Measurements from ENCODE around the gene ETFA.

The ETFA gene

DNA sequence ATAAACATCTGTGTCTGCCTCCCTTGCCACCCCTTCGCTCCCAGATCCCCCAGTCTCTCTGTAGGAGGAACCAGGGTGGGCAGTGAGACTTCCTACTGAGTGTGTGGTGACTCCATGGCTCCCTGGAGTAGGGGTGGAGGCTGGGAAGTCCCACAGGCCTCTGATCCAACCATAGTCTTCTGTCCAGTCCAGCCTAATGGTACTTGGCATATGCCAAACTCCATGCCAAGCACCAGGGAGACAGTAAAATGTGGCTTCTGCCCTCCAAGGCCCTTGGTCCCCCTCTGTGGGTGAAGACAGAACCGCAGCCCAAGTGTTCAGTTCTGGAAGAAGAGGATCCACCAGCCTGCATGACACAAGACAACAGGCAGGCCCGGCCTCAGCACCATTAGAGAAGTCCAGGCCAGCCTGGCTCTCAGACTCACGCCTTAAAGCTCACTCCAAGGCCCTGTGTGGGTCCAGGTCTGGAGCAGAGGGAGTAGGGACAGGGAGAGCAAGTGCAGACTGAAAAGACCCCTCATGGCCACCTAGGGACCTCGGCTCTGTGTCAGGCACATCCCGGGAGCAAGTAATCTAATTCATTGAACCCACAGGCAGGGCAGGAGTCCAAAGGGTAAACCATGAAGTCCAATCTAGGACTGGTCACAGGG is 112.7 kb downstream of the ETFA start:
- CTCF ChIA-PET: interaction anchor here (1.8 kb wide), 1 partner anchor 8 kb away, joined by 6 read pairs; no protein-coding TSS in a partner anchor
- POLR2A ChIA-PET: no interaction called here
- no peak for DNase-seq (ENCODE audit: extremely low spot score)
- TF ChIP-seq FOXM1 (IDR thresholded peaks at IDR 0.05; ENCODE audit: borderline replicate concordance) (no peak), HDGF (IDR thresholded peaks at IDR 0.05; ENCODE audit: borderline replicate concordance) (no peak), SUZ12 (IDR thresholded peaks at IDR 0.05) (no peak), ARNT (IDR thresholded peaks at IDR 0.05) (no peak), L3MBTL2 (conservative IDR thresholded peaks at IDR 0.05) (no peak), NFRKB (IDR thresholded peaks at IDR 0.05) (no peak), CTBP1 (IDR thresholded peaks at IDR 0.05; ENCODE audit: borderline replicate concordance) (no peak), SP1 (IDR thresholded peaks at IDR 0.05) (no peak), ZNF384 (IDR thresholded peaks at IDR 0.05) (no peak), FOXA1 (IDR thresholded peaks at IDR 0.05) (no peak), BHLHE40 (IDR thresholded peaks at IDR 0.05; ENCODE audit: borderline replicate concordance) (no peak)

DNA sequence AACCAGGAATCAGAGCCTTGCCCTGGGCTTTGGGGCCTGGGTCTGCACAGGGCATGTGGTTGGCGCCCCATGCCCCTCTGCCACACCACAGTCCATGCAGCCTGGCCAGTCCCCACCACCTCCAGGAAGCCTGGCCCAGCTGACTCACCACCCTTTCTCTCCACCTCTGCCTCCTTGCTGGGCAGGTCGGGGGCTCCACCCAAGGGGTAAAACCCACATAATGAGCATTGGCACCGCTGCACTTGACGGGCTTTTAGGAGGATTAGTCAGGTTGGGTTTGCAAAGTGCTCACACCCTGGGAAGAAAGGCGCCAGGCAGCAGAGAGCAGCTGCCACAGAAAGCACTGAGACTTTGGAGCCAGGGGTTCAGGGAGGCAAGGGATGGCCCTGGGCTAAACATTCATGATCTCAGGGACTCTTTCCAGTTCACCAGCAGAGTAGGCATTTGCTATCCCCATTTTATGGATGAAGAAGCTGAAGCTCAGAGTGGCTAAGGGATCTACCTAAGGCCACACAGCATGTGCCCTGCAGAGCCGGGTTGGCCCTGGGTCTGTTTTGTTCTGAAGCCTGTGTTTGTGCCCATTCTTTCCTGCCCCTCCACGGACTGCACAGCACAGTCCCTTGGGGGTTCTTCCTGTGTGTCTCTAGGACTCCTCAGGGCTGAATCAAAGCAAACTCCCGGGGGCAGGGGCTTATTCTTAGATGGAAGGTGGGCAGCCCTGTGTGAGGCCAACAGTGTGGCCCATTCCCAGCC is 113.4 kb downstream of the ETFA start:
- DNase-seq (ENCODE audit: extremely low spot score): no peak
- ChIA-PET CTCF (no interaction called here), POLR2A (no interaction called here)
- TF ChIP-seq ARNT (IDR thresholded peaks at IDR 0.05) (no peak), FOXK2 (IDR thresholded peaks at IDR 0.05) (no peak), HDGF (IDR thresholded peaks at IDR 0.05; ENCODE audit: borderline replicate concordance) (no peak), ELF4 (IDR thresholded peaks at IDR 0.05) (no peak), NFRKB (IDR thresholded peaks at IDR 0.05) (no peak), LEF1 (IDR thresholded peaks at IDR 0.05; ENCODE audit: borderline replicate concordance) (no peak), FOXA1 (IDR thresholded peaks at IDR 0.05) (no peak), SUZ12 (IDR thresholded peaks at IDR 0.05) (no peak), BHLHE40 (IDR thresholded peaks at IDR 0.05; ENCODE audit: borderline replicate concordance) (no peak), CTBP1 (IDR thresholded peaks at IDR 0.05; ENCODE audit: borderline replicate concordance) (no peak), FOXM1 (IDR thresholded peaks at IDR 0.05; ENCODE audit: borderline replicate concordance) (no peak), SP1 (IDR thresholded peaks at IDR 0.05) (no peak), ZNF384 (IDR thresholded peaks at IDR 0.05) (no peak), TARDBP (IDR thresholded peaks at IDR 0.05) (no peak), L3MBTL2 (conservative IDR thresholded peaks at IDR 0.05) (no peak)
- TF ChIP-seq, protein P1, sequence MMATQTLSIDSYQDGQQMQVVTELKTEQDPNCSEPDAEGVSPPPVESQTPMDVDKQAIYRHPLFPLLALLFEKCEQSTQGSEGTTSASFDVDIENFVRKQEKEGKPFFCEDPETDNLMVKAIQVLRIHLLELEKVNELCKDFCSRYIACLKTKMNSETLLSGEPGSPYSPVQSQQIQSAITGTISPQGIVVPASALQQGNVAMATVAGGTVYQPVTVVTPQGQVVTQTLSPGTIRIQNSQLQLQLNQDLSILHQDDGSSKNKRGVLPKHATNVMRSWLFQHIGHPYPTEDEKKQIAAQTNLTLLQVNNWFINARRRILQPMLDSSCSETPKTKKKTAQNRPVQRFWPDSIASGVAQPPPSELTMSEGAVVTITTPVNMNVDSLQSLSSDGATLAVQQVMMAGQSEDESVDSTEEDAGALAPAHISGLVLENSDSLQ (IDR thresholded peaks at IDR 0.05): no peak

DNA sequence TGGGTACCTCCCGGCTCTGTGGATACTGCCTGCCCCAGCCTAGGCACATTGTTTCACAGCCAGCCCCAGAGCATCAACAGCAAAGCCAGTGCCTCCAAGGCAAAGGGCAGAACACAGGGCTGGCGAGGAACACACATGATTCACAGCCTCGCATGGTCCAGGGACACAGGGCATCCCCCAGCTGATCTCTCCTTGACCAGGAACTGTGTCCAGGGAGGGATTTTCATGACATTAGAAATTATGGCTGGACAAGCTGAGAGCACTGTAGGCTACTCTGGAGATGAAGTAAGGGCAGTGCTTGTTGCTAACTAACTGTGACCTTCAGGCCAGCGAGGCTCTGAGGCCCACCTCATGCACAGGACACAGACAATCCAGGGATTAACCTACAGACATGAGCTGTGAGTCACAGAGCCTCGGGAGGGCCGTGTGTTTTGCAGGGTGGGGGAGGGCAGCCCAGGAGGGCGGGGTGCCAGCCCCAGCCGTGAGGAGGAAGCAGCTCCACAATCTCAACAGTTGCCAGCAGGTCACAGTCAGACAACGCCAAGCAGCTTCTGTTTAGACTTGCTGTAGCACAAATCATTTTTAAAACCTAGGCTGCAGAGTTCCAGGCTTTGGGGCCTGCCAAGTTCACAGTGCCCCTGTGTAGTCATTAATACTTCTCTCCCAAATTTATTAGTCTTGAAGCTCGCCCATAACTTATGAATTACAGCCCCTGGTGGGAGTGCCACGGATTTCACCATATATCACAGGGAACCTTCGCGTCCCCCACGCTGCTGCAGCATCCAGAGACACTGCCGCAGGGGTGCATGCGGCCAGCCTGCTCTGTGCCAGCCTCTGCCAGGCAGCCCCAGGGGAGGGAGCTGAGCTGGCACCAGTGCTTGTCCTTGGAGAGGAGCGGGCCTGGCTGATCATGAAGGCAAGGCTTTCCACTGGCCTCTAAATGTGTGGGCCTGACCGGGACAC is 114.7 kb downstream of the ETFA start:
- TF ChIP-seq ZNF384 (IDR thresholded peaks at IDR 0.05) (no peak), FOXK2 (IDR thresholded peaks at IDR 0.05) (no peak), ELF4 (IDR thresholded peaks at IDR 0.05) (no peak), TARDBP (IDR thresholded peaks at IDR 0.05) (no peak), SP1 (IDR thresholded peaks at IDR 0.05) (no peak)
- ChIA-PET POLR2A (interaction anchor here (1.4 kb wide), 1 partner anchor 140 kb away, joined by 5 read pairs; the partner anchor contains the start of gene ISL2), CTCF (interaction anchor here (0.6 to 1.3 kb wide), 4 partner anchors 11 to 667 kb away, joined by 3 to 6 read pairs (median 3); no protein-coding TSS in a partner anchor)
- DNase-seq (ENCODE audit: extremely low spot score): no peak

DNA sequence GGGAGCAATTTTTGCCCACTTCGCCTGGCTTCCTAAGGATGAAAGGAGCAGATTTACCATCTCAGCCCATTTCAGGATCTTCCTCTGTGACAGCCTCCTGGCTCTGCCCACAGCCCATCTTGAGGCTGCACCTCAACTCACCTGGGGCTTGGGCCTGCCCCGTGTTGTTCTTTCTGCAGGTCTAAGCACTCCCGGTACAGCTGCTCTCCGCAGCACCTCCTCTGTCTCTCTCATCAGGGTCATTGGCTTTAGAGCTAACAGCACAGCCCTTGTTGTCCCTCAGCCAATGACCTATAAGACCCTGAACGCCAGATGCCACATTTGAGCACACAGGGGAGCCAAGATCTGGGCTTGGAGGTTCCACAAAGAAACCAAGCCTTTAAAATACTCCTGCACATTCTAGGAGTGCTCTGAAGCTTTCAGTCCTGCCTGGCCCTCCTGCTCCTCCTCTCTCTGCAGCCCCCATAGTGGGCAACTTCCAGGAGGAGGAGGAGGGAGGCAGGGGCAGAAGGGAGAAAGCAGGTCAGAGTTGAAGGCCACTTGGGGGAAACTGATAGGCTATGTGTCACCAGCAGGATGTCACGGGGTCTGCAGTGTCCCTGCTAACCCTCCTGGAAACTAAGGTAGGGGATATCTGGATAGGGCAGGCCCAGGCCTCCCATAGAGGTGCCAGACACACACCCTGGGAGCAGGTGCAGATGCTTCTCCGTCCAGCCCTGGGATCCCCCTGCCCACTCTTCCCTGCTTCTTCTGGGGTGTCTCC is 115.6 kb downstream of the ETFA start:
- CTCF ChIA-PET: no interaction called here
- POLR2A ChIA-PET: interaction anchor here (1.4 kb wide), 1 partner anchor 141 kb away, joined by 5 read pairs; the partner anchor contains the start of gene ISL2
- DNase-seq (ENCODE audit: extremely low spot score): no peak
- TF ChIP-seq BHLHE40 (IDR thresholded peaks at IDR 0.05; ENCODE audit: borderline replicate concordance): no peak
- TF ChIP-seq ARNT (IDR thresholded peaks at IDR 0.05): no peak
- no peak for TF ChIP-seq ELF4 (IDR thresholded peaks at IDR 0.05)
- TF ChIP-seq FOXA1 (IDR thresholded peaks at IDR 0.05): no peak
- no peak for TF ChIP-seq ZNF384 (IDR thresholded peaks at IDR 0.05)
- TF ChIP-seq LEF1 (IDR thresholded peaks at IDR 0.05; ENCODE audit: borderline replicate concordance): no peak
- TF ChIP-seq, protein P1 (IDR thresholded peaks at IDR 0.05): no peak
- TF ChIP-seq TARDBP (IDR thresholded peaks at IDR 0.05): no peak

DNA sequence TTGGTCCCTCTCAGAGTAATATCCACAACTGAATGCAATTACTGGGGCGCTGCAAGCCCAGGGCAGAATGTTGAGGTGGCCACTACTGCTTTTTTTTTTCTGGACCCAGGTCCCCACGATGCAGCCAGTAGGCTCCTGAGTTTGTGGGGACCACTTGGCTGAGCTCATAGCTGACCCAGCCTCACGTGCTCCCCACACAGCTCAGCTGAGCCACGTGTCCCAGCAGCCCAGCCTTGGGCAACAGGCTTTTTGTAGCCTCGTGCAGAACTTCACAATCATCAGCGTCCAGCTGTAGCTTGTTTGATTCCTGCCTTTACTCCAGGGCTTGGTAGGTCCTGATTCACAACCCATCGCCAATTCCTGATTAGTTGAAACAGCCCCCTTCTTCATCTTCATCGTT is 117.3 kb downstream of the ETFA start:
- ChIA-PET CTCF (interaction anchor here (0.6 to 1.2 kb wide), 2 partner anchors 57 to 136 kb away, joined by 3 read pairs; no protein-coding TSS in a partner anchor), POLR2A (interaction anchor here (0.6 kb wide), 1 partner anchor 141 kb away, joined by 3 read pairs; no protein-coding TSS in a partner anchor)
- no peak for TF ChIP-seq SP1 (IDR thresholded peaks at IDR 0.05)
- no peak for TF ChIP-seq BHLHE40 (IDR thresholded peaks at IDR 0.05; ENCODE audit: borderline replicate concordance)
- no peak for TF ChIP-seq LEF1 (IDR thresholded peaks at IDR 0.05; ENCODE audit: borderline replicate concordance)
- no peak for TF ChIP-seq FOXA1 (IDR thresholded peaks at IDR 0.05)
- no peak for TF ChIP-seq FOXM1 (IDR thresholded peaks at IDR 0.05; ENCODE audit: borderline replicate concordance)
- TF ChIP-seq FOXK2 (IDR thresholded peaks at IDR 0.05): no peak
- DNase-seq (ENCODE audit: extremely low spot score): no peak
